GM19324 (cell line): ENCODE data around the gene PEPD.
"Not testable (repeated sequence)": the region's sequence is repeated elsewhere in the genome, so short reads cannot be mapped to it uniquely, and the experiment has no call there.

Source experiments
- ATAC-seq: cut with Tn5 transposase; IDR thresholded peaks from one replicate; pipeline ENCODE4 v1.9.1; 2021; ENCODE audit warnings: mild to moderate bottlenecking, moderate library complexity; ENCODE audit not compliant: unreplicated experiment, low FRiP score

Gene PEPD

DNA sequence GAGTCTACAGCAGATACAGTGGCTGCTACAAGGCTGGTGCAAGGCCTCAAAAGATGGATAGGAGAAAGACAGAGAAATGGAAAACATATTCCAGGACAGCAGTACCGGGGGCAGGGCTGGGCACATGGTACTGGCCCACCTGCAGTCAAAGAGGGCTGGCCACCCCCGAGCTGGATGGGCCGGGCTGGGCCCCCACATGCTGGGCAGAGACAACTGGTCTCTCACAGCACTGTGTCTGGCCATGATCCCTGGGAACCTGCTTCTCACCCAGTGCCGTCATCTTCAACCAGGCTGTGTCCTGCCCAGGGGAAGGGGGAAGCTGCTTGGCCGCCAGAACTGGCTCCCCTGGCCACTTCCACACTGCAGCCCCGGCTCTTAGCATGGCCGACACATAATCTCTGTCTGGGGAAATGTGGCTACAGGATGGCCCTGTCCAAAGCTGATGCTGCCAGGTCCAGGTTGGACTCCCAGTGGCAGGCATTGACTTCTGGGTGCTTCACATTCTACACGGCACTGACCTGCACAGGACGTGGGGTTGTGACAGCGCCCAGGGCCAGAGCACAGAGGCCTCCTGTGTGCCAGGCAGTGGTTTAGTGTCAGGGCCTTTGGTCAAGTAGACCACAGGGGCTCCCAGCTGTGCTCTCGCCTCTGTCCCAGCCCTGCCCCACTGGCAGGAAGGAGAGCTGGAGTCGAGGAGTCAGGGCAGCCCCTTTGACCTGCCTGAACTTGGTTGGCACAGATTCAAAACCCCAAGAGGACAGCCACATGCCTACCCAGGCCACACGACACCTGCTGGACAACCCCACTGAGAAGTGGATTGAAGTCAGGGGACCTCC, 21.7 kb downstream of the PEPD start:
- ATAC-seq = no peak

DNA sequence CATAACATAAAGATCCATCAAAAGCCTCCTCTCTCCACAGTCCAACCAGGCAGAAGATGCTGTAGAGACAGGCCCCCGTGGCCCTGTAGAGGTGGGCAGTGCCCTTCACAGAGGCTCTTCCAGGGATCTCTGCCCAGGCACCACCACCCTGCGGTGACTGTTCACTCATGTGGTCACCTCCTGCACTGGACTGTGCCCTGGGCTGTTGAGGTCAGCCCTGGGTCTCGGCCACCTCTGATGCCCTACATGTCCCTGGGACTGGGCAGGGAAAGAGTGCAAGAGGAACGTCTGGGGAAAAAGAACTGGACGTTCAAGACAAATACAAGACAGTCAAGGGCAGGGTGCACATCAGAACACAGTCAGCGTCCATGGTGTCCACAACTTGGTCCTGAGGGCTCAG, 22.3 kb downstream of the PEPD start:
- no peak for ATAC-seq

DNA sequence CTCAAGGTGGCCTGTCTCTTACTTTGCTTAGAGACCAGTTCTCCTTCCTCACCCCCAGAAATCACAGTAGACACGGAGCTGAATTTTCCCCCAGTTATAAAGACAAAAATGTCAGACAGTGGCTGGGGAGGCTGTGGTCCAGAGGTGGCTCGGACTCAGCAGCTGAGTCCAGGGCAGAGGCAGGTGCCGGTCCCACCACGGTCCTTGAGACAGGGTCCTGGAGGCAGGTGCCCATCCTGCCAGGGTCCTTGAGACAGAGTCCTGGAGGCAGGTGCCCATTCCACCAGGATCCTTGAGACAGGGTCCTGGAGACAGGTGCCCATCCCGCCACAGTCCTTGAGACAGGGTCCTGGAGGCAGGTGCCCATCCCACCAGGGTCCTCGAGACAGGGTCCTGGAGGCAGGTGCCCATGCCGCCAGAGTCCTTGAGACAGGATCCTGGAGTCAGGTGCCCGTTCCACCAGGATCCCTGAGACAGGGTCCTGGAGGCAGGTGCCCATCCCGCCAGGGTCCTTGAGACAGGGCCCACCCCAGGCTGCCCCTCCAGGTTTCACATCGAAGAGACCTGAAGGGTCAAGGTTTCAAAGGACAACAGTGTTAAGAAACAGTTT, 23.1 kb downstream of the PEPD start:
- ATAC-seq = no peak

DNA sequence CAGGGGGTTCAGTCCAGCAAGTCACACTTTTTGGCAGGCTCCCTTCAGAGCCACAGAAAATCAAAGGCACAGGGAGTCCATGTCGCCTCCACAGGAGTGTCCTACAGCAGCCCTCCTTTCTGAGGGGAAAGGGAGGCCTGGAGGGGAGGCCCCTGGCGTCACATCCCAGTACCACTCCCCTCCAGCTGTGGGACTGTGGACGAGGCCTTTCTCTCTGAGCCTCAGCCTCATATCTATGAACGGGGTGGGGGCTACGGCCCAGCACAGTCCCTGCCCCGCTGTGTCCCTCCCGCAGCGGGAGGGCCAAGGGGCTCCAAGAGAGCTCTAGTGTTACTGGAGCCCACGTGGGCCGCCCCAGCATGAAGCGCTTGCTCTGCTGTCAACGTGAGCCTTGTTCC, 23.8 kb downstream of the PEPD start:
- no peak for ATAC-seq

DNA sequence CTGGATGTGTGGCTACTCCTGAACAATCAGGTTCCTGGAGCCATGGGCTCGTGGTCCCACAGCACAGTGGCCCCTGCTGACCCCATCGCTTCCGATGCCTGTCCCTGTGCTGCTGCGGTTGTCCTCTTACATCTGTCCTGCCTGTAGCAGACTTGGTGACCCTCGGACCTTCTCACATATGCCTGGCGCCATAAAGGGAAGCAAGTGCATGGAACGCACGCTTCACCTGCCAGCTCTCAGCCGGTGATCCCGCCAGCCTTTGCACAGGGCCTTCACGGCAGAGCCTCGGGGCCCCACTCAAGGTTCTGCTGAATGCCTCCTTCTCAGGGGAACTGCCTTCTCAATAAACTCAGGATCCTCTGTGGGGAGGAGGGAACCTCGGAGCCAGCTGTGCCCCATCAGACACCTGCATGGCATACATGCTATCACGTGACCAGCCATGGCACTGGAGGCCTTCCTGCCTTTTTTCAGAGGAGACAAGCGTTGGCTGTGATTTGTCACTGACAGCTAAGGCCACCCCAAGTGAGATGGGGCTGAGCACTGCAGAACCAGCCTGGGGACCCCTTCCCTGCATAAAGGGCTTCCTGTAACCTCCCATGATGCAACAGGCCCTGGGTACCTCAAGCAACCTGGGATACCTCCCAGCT, 24.3 kb downstream of the PEPD start:
- ATAC-seq = no peak

DNA sequence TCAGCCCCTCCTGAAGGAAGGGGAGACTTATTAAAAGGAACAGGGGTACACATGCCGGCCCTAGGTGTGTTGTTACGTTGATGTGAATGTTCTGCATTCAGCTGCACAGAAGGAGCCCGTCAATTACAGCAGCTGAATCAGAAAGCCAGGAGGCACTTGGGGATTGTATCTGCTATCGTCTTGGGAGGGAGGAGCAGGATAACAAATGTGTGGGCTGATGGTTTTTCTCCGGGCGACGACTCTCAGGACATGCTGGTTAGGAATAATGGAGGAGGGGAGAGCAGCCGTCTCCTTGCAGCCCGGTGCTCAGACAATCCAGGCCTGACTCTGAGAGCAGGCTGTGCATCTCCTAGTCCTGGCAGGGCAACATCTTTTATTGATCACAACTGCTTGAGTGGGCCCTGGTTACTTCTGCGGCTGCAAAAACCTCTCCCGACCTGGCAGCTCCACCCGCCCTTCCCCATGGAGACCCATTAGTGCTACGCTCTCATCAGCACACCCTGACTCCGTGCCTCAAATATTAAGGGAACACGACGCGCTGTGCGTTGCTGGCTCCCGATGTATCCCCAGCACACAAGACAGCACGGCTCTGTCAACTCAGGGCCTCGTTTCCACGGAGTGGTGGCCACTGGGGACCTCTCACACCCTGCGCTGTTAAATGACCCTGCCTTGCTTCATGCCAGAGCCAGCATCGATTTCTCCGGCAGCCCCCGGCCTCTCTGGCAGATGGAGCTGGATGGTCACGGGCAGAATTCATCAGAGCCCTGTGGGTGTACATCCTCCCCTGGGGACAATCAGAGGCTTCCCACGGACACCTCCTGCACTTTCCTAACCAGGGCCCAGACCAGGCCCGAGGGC, 25.3 kb downstream of the PEPD start:
- ATAC-seq = no peak

DNA sequence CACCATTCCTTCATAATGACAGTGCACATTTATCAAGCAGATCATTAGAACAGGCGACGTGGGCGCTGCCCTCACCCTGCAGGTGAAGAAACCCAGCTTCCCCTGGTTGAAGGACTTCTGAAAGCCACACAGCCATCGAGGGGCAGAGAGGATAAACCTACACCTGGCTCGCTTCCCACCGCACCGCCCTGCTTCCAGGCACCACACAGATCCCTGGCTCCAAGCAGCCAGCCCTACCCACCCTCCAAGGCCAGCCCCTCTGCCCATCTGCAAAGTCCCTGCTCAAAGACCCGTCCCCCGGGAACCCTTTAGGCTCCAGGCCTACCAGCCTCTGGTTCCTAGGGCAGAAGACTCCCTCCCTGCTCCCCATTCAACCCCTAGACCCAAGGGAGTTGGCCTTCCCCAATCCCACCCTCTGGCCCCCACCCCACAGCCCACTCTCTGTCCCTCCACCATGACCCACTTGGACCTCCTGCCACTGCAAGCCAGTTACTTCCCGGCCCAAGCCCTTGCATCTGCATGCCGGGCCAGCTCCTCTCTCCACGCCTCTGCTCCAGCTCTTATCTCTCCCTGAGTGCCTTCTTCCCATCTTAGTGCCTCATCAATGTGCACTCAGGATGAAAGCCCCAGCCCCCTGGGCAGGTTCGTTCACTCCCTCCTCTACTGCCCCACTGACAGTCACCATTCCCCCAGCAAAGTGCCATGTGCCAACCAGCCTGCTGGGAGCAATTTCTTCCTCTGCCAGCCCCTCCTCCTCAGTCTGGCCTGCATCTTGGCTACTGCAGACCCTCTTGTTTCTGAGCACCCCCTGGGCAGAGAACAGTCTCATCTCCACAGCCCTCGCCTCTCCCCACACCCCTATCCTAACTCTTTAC, 28.0 kb downstream of the PEPD start:
- ATAC-seq = no peak

DNA sequence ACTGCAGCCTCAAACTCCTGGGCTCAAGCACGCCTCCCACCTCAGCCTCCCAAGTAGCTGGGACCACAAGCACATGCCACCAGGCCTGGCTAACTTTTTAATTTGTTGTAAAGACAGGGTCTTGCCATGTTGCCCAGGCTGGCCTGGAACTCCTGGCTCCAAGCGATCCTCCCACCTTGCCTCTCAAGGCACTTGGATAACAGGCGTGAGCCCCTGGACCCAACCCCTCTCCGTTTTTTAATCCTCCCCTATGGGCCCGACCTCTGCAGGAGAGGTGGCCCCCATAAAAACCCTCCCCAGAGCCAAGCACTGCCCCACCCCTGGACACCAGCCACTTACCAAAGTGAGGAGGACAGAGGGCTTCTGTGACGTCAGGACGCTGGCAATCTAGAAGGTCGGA, 28.6 kb downstream of the PEPD start:
- ATAC-seq = no peak

DNA sequence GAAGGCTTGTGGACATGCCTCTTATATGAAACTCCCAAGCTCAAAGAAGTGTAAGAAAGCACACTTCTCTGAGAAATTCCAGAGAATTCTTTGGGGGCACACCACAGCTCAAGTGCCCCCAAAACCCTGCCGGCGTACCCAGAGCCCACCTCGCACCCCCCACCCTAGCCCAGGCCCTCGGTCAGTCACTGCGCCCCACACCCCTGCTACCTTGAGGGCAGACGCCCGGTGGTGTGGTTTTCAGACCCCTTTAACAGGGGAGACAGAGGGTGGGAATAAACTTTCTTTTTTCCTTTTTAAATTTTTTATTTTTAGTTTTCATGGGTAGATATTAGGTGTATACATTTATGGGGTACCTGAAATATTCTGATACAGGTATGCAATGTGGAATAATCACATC, 29.5 kb downstream of the PEPD start:
- no peak for ATAC-seq

DNA sequence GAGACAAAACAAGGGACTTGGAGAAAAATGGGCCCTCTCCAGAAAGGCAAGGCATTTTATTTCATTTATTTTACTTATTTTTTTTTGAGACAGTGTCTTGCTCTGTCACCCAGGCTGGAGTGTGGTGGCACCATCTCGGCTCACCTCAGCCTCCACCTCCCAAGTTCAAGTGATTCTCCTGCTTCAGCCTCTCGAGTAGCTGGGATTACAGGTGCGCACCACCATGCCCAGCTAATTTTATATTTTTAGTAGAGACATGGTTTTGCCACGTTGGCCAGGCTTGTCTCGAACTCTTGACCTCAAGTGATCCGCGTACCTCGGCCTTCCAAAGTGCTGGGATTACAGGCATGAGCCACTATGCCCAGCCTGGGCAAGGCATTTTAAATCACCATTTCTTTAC, 31.0 kb downstream of the PEPD start:
- ATAC-seq = not testable (repeated sequence)

DNA sequence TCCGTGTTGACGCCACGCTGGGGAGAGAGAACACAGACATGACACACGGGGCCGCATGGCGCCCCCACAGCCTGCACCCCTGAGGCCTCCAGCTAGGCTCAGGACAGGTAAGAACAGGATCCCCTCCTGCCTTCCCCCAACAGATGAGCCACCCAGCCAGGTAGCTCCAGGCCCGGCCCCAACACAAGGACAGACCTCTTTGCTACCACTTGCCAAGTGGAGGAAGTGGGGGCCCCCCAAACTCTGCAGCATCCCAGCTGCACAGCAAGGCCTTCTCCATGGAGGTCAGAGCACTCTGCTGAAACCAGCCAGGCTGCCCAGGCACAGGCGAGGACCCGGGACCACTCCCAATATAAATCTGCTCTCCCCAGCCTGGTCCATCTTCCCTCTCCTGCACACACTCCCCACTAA, 31.5 kb downstream of the PEPD start:
- ATAC-seq = no peak

DNA sequence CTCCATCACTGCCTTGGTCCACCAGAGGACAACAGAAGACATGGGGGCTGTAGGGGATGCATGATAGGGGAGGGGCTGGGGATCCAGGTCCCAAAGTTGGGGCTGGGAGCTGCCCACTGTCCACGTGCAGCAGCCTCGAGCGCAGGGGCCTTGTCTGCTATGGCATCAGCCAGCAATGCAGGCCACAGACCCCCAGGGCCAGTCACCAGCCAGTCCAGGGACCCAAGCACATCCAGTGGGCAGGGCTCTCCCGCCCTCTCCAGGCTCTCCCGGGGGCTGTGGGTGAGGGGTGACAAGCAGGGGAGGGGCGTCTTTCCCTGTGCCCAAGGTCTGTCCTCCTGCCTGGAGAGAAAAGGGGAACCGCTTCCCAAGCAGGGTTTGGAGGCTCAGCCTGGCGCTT, 32.8 kb downstream of the PEPD start:
- ATAC-seq = no peak

DNA sequence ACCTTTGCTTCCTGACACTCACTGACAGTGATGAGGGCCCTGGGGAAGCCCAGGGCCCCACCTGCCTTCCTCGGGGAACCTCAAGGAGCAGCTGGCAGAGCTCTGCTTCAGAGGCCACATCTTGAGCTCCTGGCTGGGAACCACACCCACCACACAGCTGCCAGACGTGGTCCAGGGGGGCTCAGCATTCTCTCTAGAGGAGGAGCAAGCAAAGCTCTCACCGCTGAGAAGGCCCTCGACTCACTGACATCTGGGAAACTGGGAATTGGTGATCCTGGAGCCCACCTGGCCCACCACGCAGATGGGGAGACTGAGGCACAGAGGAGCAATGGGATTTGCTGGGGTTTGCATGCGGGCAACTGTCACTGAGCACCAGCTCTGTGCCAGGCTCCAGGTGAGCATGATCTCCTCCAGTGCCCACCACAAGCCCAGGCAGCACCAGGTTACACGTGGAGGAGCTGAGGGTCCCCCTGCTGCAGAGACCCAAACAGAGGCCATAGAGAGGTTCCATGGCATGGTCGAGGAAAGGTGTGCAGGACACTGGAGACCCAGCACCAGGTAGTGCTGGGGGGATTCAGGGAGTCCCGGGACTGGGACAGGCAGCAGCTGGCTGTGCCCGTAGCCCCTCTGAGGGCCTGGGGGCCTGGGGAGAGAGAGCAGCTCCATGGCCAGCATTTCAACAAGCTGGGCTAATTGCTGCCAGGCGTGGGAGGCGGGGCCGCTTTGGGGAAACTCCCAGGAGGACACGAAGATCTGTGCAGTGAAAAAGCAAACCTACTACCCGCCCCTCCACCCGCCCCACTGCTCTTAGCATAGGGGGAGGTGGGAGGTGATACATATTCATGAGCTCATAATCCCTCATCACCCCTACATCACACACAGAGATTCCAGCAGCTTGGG, 33.4 kb downstream of the PEPD start:
- no peak for ATAC-seq

DNA sequence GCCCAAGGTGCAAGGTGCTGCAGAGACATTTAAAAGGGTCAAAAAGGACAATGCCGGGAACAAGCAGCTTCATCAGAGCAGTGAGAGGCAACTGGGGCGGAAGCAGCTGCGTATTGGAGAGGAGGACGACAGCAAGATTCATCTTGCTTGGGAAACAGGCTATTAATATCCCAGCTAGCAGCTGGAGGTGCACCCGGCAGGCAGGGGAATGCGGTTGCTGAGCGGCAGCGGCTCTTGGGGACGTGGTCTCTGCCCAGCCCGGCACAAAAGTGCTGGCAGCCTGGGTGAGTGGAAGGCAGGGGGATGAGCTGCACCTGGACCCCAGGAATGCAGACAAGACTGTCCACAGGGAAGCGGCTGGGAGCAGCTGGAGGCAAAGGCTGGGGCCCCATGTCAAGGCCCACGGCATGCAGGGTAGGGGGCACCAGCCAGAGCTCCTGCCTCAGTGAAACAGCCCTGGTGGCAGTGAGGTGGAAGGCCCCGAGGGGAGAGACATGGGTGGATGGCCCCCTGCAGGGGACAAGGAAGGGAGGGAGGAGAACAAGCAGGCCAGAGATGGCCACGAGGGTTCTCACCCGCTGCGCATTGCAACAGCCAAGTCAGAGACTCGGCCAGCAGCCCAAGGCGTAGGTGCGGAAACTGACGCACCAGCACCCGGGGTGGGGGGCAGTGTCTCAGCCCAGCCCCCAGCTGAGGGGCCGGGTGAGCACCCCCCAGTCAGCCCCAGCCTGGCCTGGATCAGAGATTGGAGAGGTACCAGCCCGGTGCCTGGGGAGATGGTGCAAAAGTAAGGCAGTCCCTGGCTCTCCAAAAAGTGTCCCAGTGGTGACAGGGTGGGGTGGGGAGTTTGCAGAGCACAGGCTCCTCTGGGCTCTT, 34.4 kb downstream of the PEPD start:
- no peak for ATAC-seq

DNA sequence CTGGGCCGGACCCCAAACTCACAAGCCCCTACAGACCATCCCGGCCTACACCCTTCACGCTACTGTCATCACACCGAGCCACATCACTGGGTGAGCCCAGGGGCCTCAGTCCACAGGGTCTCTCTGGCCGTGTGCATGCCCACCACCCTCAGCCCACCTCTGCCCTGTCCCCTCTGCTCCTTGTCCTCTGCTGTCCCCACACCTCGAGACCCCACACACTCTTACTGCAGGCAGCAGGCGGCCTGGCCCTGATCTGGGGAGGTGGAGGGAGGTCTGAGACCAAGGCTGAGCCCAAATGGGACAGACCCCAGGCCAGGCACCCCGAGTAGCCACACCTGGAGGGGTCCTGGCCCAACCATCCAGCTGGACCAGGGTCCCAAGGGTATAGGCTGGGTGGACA, 35.2 kb downstream of the PEPD start:
- ATAC-seq = no peak

DNA sequence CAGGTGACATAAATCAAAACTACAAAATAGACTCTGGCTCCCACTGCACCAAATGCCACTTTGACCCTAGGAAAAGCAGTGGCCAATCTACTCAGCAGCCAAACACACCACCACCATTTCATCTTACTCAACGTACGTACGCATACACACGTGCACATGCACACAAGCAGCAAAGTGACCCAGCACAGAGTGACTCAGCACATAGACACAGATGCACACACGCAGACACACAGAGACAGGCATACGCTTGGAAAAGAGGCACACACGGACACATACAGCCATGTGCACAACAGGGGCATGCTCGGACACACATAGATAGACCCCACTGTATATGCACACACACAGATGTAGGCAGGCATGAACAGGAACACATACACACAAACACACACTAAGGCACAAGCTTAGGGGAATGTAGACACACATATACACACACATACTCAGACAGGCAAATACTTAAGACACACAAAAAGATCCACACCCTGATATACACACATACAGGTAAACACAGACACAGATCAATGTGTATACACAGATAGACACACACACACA, 37.3 kb downstream of the PEPD start:
- no peak for ATAC-seq

DNA sequence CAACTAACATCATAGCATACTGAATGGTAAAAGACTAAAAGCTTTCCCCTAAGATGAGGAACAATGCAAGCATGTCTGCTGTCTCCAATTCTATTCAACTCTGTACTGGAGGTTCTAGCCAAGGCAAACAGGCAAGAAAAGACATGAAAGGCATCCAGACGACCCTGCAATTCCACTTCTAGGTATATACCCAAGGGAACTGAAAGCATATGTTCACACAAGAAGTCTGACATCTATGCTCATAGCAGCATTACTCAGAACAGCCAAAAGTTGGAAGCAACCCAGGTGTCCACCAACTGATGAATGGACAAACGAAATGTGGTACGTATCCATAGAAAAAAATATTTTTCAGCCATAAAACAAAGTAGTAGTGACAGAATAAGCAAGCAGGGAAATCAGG, 39.1 kb downstream of the PEPD start:
- ATAC-seq = no peak

DNA sequence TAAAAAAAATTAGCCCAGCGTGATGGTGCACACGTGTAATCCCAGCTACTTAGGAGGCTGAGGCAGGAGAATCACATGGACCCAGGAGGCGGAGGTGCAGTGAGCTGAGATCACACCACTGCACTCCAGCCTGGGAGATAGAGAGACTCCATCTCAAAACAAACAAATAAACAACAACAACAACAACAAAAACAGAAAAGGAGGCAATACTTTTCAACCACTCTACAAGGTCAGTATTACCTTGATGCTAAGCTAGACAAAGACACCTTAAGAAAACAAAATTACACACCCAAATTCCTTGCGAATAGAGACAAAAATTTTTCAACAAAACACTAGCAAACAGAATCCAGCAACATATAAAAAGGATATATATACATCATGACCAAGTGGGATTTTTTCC, 39.7 kb downstream of the PEPD start:
- ATAC-seq = no peak
